SK-N-SH (cell line): ENCODE results near the gene LONRF3.

ENCODE experiments used
- EZH2phosphoT487 ChIP-seq: fragments of 200-600 bp; sonication (generic); IDR thresholded peaks from 2 replicates; pipeline ENCODE4 v1.6.1; 2017; ENCODE audit warnings: low read depth, mixed run types, mild to moderate bottlenecking, antibody characterized with exemption, moderate library complexity, borderline replicate concordance
- RXRA ChIP-seq: IDR thresholded peaks from 2 replicates; pipeline ENCODE4 v1.4.0; 2012; ENCODE audit warnings: low read depth, mild to moderate bottlenecking, borderline replicate concordance
- SMC3 ChIP-seq: IDR thresholded peaks from 2 replicates; pipeline ENCODE4 v1.6.1; 2012; ENCODE audit warnings: low read depth, low read length, improper control_type of control experiment
- TF ChIP-seq, protein P1 (sequence below): IDR thresholded peaks from 2 replicates; pipeline ENCODE4 v1.6.1; 2012; ENCODE audit warnings: mild to moderate bottlenecking, low read depth, low read length, moderate library complexity
- TF ChIP-seq, protein P2 (sequence below): IDR thresholded peaks from 2 replicates; pipeline ENCODE4 v1.4.0; 2012; ENCODE audit warnings: low read depth, borderline replicate concordance

DNA sequence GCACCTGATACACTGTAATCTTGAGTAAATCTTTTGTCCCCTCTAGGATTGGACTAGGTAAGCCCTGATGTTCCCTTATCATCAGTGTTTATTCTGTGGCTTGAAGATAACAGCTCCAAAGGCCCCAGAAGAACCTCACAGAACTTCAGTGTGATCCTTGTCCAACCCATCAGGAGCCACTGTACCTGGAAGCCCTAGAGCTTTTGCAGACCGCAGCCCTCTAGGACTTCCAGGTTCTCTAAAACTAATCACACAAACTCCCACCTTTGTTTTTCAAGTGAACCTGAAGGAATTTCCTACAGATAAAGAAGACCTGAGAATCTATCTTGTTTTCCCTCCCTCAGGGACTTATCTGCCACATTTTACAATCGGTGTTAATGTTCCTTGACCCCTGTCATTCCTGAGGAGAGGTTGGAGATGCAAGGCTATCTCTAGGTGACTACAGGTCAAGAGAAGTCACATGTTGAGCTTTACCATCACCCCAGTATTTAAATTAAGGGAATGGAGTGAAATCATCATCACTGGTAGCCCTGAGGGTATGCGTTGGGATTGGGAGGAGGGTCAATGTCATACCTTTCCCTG lies 32.9 kb downstream of the LONRF3 start:
- TF ChIP-seq RXRA (no peak), EZH2phosphoT487 (no peak), SMC3 (no peak)
- TF ChIP-seq, protein P1, sequence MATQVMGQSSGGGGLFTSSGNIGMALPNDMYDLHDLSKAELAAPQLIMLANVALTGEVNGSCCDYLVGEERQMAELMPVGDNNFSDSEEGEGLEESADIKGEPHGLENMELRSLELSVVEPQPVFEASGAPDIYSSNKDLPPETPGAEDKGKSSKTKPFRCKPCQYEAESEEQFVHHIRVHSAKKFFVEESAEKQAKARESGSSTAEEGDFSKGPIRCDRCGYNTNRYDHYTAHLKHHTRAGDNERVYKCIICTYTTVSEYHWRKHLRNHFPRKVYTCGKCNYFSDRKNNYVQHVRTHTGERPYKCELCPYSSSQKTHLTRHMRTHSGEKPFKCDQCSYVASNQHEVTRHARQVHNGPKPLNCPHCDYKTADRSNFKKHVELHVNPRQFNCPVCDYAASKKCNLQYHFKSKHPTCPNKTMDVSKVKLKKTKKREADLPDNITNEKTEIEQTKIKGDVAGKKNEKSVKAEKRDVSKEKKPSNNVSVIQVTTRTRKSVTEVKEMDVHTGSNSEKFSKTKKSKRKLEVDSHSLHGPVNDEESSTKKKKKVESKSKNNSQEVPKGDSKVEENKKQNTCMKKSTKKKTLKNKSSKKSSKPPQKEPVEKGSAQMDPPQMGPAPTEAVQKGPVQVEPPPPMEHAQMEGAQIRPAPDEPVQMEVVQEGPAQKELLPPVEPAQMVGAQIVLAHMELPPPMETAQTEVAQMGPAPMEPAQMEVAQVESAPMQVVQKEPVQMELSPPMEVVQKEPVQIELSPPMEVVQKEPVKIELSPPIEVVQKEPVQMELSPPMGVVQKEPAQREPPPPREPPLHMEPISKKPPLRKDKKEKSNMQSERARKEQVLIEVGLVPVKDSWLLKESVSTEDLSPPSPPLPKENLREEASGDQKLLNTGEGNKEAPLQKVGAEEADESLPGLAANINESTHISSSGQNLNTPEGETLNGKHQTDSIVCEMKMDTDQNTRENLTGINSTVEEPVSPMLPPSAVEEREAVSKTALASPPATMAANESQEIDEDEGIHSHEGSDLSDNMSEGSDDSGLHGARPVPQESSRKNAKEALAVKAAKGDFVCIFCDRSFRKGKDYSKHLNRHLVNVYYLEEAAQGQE: no peak
- TF ChIP-seq, protein P2, sequence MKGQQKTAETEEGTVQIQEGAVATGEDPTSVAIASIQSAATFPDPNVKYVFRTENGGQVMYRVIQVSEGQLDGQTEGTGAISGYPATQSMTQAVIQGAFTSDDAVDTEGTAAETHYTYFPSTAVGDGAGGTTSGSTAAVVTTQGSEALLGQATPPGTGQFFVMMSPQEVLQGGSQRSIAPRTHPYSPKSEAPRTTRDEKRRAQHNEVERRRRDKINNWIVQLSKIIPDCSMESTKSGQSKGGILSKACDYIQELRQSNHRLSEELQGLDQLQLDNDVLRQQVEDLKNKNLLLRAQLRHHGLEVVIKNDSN: no peak
